SK-N-SH (cell line): ENCODE results near the gene DNAAF9. TPM values are rescaled to one million over a fixed set of nuclear protein-coding genes. Genes with fewer than 3 reads are reported as not detected.

Source experiments
- CTCF ChIA-PET: fragments of 300-600, 350-600 bp; formaldehyde crosslinking; extraction: SDS; loops from one replicate; lab custom pipeline; 2021; lab: Yijun Ruan, JAX
- POLR2A ChIA-PET: fragments of 350-600 bp; sonication (Branson Sonifier 250); formaldehyde crosslinking; extraction: SDS; loops from one replicate; lab custom pipeline; 2020; ENCODE audit warnings: antibody characterized with exemption, inconsistent platforms; lab: Yijun Ruan, JAX
- DNase-seq: peaks from one replicate; pipeline ENCODE4 v3.0.0; 2012
- H2AFZ ChIP-seq: fragments of 200-600 bp; sonication (generic); 2 replicates; pipeline ENCODE4 v1.8.1; 2016; ENCODE audit warnings: antibody characterized with exemption, mild to moderate bottlenecking, low read depth
- H3F3A ChIP-seq: fragments of 200-600 bp; sonication (generic); replicated peaks from 2 replicates; pipeline ENCODE3; 2016; ENCODE audit warnings: antibody characterized with exemption, mild to moderate bottlenecking; ENCODE audit not compliant: insufficient read depth
- H3K27ac ChIP-seq, 2 experiments: fragments of 200-500 bp in 1 of 2; fragments of 200-600 bp in 1 of 2; sonication (Bioruptor generic) in 1 of 2; sonication (generic), shearing (Covaris generic) in 1 of 2; 2 replicates each; pipeline versions ENCODE4 v1.5.1 to v1.6.1; 2014 to 2016; ENCODE audit warnings: low read depth in 2 of 2, inconsistent platforms in 1 of 2, low read length in 1 of 2, mild to moderate bottlenecking in 1 of 2, mixed read lengths in 1 of 2
- H3K27me3 ChIP-seq: fragments of 200-600 bp; sonication (generic), shearing (Covaris generic); 2 replicates; pipeline ENCODE4 v1.6.1; 2016; ENCODE audit warnings: mixed run types; ENCODE audit not compliant: insufficient read depth
- H3K36me3 ChIP-seq, 2 experiments: fragments of 200-500 bp in 1 of 2; fragments of 200-600 bp in 1 of 2; sonication (Bioruptor generic) in 1 of 2; sonication (generic) in 1 of 2; replicated peaks in 1 of 2; 2 replicates each; pipeline versions ENCODE3 to v1.5.1; 2014 to 2016; ENCODE audit warnings: low read length in 1 of 2, mild to moderate bottlenecking in 1 of 2; ENCODE audit not compliant: insufficient read depth in 2 of 2, control insufficient read depth in 1 of 2
- H3K4me1 ChIP-seq, 2 experiments: fragments of 200-500 bp in 1 of 2; fragments of 200-600 bp in 1 of 2; sonication (Bioruptor generic) in 1 of 2; sonication (generic), shearing (Covaris generic) in 1 of 2; 2 replicates each; pipeline versions ENCODE4 v1.5.1 to v1.6.1; 2014 to 2016; ENCODE audit warnings: low read depth in 1 of 2, low read length in 1 of 2, mixed run types in 1 of 2; ENCODE audit not compliant: insufficient read depth in 2 of 2, control insufficient read depth in 1 of 2
- H3K4me2 ChIP-seq: fragments of 200-600 bp; sonication (generic), shearing (Covaris generic); 2 replicates; pipeline ENCODE4 v1.6.1; 2017; ENCODE audit warnings: mixed run types
- H3K4me3 ChIP-seq, 2 experiments: fragments of 200-500 bp in 1 of 2; fragments of 200-600 bp in 1 of 2; sonication (Bioruptor generic) in 1 of 2; sonication (generic), shearing (Covaris generic) in 1 of 2; 2 replicates each; pipeline versions ENCODE4 v1.5.1 to v1.8.1; 2014 to 2016; ENCODE audit warnings: low read depth in 2 of 2, inconsistent platforms in 1 of 2, low read length in 1 of 2, mild to moderate bottlenecking in 1 of 2, mixed read lengths in 1 of 2, moderate library complexity in 1 of 2
- H3K79me2 ChIP-seq: fragments of 200-600 bp; sonication (generic); 2 replicates; pipeline ENCODE4 v1.8.1; 2017; ENCODE audit warnings: mild to moderate bottlenecking; ENCODE audit not compliant: insufficient read depth
- H3K9ac ChIP-seq: fragments of 200-600 bp; sonication (generic); 2 replicates; pipeline ENCODE4 v1.6.1; 2017; ENCODE audit warnings: mixed run types
- H3K9me2 ChIP-seq: fragments of 200-600 bp; sonication (generic); 2 replicates; pipeline ENCODE4 v1.6.1; 2017; ENCODE audit warnings: mixed run types
- H3K9me3 ChIP-seq: fragments of 200-600 bp; sonication (generic); 2 replicates; pipeline ENCODE4 v1.6.1; 2017; ENCODE audit warnings: mixed run types, mild to moderate bottlenecking, moderate library complexity
- H4K20me1 ChIP-seq: fragments of 200-600 bp; sonication (generic); 2 replicates; pipeline ENCODE4 v1.6.1; 2017; ENCODE audit warnings: mild to moderate bottlenecking, mixed run types; ENCODE audit not compliant: insufficient read depth
- CTCF ChIP-seq: fragments of 200-600 bp; sonication (generic); IDR thresholded peaks from 2 replicates; pipeline ENCODE4 v1.6.1; 2017; ENCODE audit warnings: antibody characterized with exemption, mild to moderate bottlenecking, moderate library complexity
- EP300 ChIP-seq, 2 experiments: IDR thresholded peaks; 2 replicates each; pipeline versions ENCODE4 v1.4.0 to v1.6.1; 2012; ENCODE audit warnings: borderline replicate concordance in 1 of 2, low read depth in 1 of 2, low read length in 1 of 2
- FOXM1 ChIP-seq: IDR thresholded peaks from 2 replicates; pipeline ENCODE4 v1.4.0; 2012; ENCODE audit warnings: low read depth, mild to moderate bottlenecking
- JUND ChIP-seq: IDR thresholded peaks from 2 replicates; pipeline ENCODE4 v1.4.0; 2012
- MEF2A ChIP-seq: IDR thresholded peaks from 2 replicates; pipeline ENCODE4 v1.4.0; 2012; ENCODE audit warnings: low read depth, borderline replicate concordance
- MXI1 ChIP-seq: IDR thresholded peaks from 2 replicates; pipeline ENCODE4 v1.6.1; 2012; ENCODE audit warnings: mild to moderate bottlenecking, low read depth, low read length, improper control_type of control experiment
- NFIC ChIP-seq: IDR thresholded peaks from 2 replicates; pipeline ENCODE4 v1.4.0; 2012; ENCODE audit warnings: borderline replicate concordance
- POLR2AphosphoS5 ChIP-seq: IDR thresholded peaks from 2 replicates; pipeline ENCODE4 v1.6.1; 2012; ENCODE audit warnings: low read depth, low read length
- TAF1 ChIP-seq: IDR thresholded peaks from 2 replicates; pipeline ENCODE4 v1.6.1; 2012; ENCODE audit warnings: low read depth, mild to moderate bottlenecking, low read length, moderate library complexity, borderline replicate concordance
- TEAD4 ChIP-seq: IDR thresholded peaks from 2 replicates; pipeline ENCODE4 v1.4.0; 2012; ENCODE audit warnings: mild to moderate bottlenecking, borderline replicate concordance; ENCODE audit not compliant: insufficient read depth
- whole genome bisulfite sequencing: methylation state at CpG from one replicate; pipeline ENCODE4 v1.1.6; 2017; ENCODE audit warnings: low lambda C conversion rate; 5-methylcytosine and 5-hydroxymethylcytosine counted together
- polyA plus RNA-seq, 3 experiments: library from polyadenylated mRNA; depleted of rRNA; stranded (reverse); fragments of >200 nt; gene quantifications; 2 replicates each; pipeline ENCODE4 v1.2.3, GENCODE V29; 2012

The DNAAF9 gene
- polyA plus RNA-seq, 1 of the 3 experiments (the other 2 are of a cell fraction), result 5.5 TPM

GRCh38 chr20:3380228-3381070, 27.0 kb downstream of the DNAAF9 start:
- no peak overlapping the region for H3K4me3 ChIP-seq
- POLR2A ChIA-PET, result no interaction called here
- no peaks in the 10 kb centered on the region for H3K9me2 ChIP-seq
- CTCF ChIA-PET, result interaction anchor here (1.1 kb wide), 1 partner anchor 27 kb away, joined by 3 read pairs; the partner anchor contains the start of gene DNAAF9
- H3K9ac ChIP-seq, result no peak overlapping the region
- H3K9me3 ChIP-seq, result no peaks in the 10 kb centered on the region
- peaks cover 32% of the 10 kb centered on the region; the same call in 1 of the 2 replicates for H4K20me1 ChIP-seq
- no peak overlapping the region for H3K4me2 ChIP-seq
- H3F3A ChIP-seq, result no peaks in the 10 kb centered on the region
- H2AFZ ChIP-seq, result no peak overlapping the region
- no peaks in the 10 kb centered on the region; a peak in 1 of 4 replicates for H3K4me1 ChIP-seq
- H3K79me2 ChIP-seq, result peaks cover 40% of the 10 kb centered on the region
- WGBS, result 71% methylated on average over 2 of the region's 2 CpGs
- TF ChIP-seq NFIC (no peak), JUND (no peak)
- H3K27me3 ChIP-seq, result no peaks in the 10 kb centered on the region
- no peak overlapping the region for H3K27ac ChIP-seq
- H3K36me3 ChIP-seq, result peaks cover 19 to 24% of the 10 kb centered on the region in 2 experiments
- no peak for DNase-seq

DNA sequence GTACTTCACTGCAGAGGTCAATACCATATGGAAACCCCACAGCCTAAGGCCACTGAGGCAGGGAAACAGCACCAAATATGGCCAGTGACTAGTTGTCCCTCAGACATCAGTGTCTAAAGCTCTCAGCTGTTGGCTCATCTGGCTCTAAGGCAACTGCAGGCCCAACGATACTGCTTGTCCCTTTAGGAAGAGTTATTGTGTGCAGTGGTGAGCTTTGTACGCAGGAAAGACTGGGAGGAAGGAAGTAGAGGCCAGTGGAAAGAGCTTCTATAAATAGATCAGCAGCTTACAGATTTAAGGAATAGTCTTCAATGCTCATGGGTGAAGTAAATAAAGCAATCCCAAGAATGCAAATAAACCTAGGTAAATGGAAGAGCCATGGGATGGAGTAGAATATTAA, 29.3 kb downstream of the DNAAF9 start:
- Histone ChIP-seq H2AFZ (no peak overlapping the region), H3K9me2 (no peaks in the 10 kb centered on the region), H4K20me1 (peaks cover 12% of the 10 kb centered on the region; the same call in 1 of the 2 replicates), H3K36me3 (peaks cover 41 to 45% of the 10 kb centered on the region in 2 experiments), H3K4me3 (no peak overlapping the region), H3K79me2 (peaks cover 17% of the 10 kb centered on the region; the same call in 1 of the 2 replicates), H3K9me3 (no peaks in the 10 kb centered on the region), H3K4me1 (no peaks in the 10 kb centered on the region; a peak in 1 of 4 replicates), H3K9ac (no peak overlapping the region), H3K4me2 (no peak overlapping the region), H3K27me3 (no peaks in the 10 kb centered on the region), H3F3A (no peaks in the 10 kb centered on the region), H3K27ac (no peak overlapping the region)
- ChIA-PET POLR2A (no interaction called here), CTCF (no interaction called here)
- no peak for DNase-seq
- TF ChIP-seq MEF2A, result no peak
- no peak for TF ChIP-seq MXI1
- no peak for TF ChIP-seq TAF1
- TF ChIP-seq CTCF, result no peak
- TF ChIP-seq FOXM1, result no peak
- 85% methylated on average over 2 of the region's 2 CpGs for WGBS

- H3K4me1 ChIP-seq, result no peaks in the 10 kb centered on the region; a peak in 1 of 4 replicates
- H4K20me1 ChIP-seq, result peaks cover 8% of the 10 kb centered on the region; the same call in 1 of the 2 replicates
- H3K9ac ChIP-seq, result no peak overlapping the region
- no peak overlapping the region for H3K27ac ChIP-seq
- H2AFZ ChIP-seq, result no peak overlapping the region
- DNase-seq, result no peak
- no peak overlapping the region for H3K4me3 ChIP-seq
- no peaks in the 10 kb centered on the region for H3F3A ChIP-seq
- H3K36me3 ChIP-seq, result peaks cover 44 to 49% of the 10 kb centered on the region in 2 experiments
- H3K9me3 ChIP-seq, result no peaks in the 10 kb centered on the region
- POLR2A ChIA-PET, result interaction anchor here (0.7 kb wide), 1 partner anchor 159 kb away, joined by 4 read pairs; no protein-coding TSS in a partner anchor
- no peak overlapping the region for H3K4me2 ChIP-seq
- H3K79me2 ChIP-seq, result peaks cover 12% of the 10 kb centered on the region; the same call in 1 of the 2 replicates
- H3K9me2 ChIP-seq, result no peaks in the 10 kb centered on the region
- no peaks in the 10 kb centered on the region for H3K27me3 ChIP-seq
- TF ChIP-seq POLR2AphosphoS5 (no peak), EP300 (IDR thresholded peaks at IDR 0.05; ENCODE audit: borderline replicate concordance in 1 of 2, low read depth in 1 of 2, low read length in 1 of 2) (no peak), TEAD4 (no peak)
- CTCF ChIA-PET, result no interaction called here
- WGBS, result 100% methylated on average over 2 of the region's 2 CpGs
Observed at GRCh38 chr20:3377644-3378043, 29.8 kb downstream of the DNAAF9 start.
